ENCODE measurements around the gene ENPP3. TPM values are rescaled to one million over a fixed set of nuclear protein-coding genes. Genes with fewer than 3 reads are reported as not detected.

ENPP3 gene
- total RNA-seq, 1 experiment from 2014 or later, result 0.15 TPM

DNA sequence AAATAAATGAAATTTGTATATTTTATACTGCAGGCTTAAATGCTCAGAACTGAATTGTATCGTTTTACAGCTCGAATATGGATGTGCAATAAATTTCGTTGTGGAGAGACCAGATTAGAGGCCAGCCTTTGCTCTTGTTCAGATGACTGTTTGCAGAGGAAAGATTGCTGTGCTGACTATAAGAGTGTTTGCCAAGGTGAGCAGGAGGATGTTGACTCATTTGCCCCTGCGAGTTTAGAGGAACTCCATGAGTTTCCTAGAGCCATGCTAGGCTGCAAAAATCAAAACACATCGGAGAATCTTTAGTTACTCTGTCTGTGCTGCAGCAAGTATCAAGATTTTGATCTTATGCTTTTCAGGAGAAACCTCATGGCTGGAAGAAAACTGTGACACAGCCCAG lies 15.4 kb downstream of the ENPP3 start:
- no peak overlapping the region for H4K8ac ChIP-seq (replicated peaks; ENCODE audit: insufficient read length, low read depth, low read length)
- H3K4me2 ChIP-seq (ENCODE audit: insufficient read depth, insufficient read length, low read length), result no peak overlapping the region
- Mint-ChIP-seq H3K27me3 (ENCODE audit: low read depth) (peaks cover 6% of the 10 kb centered on the region), H3K27ac (no peak overlapping the region), H3K36me3 (ENCODE audit: insufficient read depth in 1 of 3, low read depth in 3 of 3) (no peaks in the 10 kb centered on the region), H3K4me3 (no peak overlapping the region), H3K9me3 (no peaks in the 10 kb centered on the region), H3K4me1 (no peaks in the 10 kb centered on the region)
- no peak overlapping the region for H2BK15ac ChIP-seq (ENCODE audit: low read depth, low read length)
- no peak overlapping the region for H3K56ac ChIP-seq (ENCODE audit: insufficient read length, low read depth, low read length)
- H3K4me1 ChIP-seq (ENCODE audit: insufficient read depth, low read length), result no peaks in the 10 kb centered on the region
- no peaks in the 10 kb centered on the region for H3K79me1 ChIP-seq (ENCODE audit: insufficient read depth, low read depth, low read length, poor library complexity, severe bottlenecking)
- H3K27me3 ChIP-seq (ENCODE audit: insufficient read depth, low read length), result no peaks in the 10 kb centered on the region
- H2AK5ac ChIP-seq (ENCODE audit: insufficient read length, low read length), result no peak overlapping the region
- H2AFZ ChIP-seq (ENCODE audit: low read length), result no peak overlapping the region
- TF ChIP-seq, protein P1, sequence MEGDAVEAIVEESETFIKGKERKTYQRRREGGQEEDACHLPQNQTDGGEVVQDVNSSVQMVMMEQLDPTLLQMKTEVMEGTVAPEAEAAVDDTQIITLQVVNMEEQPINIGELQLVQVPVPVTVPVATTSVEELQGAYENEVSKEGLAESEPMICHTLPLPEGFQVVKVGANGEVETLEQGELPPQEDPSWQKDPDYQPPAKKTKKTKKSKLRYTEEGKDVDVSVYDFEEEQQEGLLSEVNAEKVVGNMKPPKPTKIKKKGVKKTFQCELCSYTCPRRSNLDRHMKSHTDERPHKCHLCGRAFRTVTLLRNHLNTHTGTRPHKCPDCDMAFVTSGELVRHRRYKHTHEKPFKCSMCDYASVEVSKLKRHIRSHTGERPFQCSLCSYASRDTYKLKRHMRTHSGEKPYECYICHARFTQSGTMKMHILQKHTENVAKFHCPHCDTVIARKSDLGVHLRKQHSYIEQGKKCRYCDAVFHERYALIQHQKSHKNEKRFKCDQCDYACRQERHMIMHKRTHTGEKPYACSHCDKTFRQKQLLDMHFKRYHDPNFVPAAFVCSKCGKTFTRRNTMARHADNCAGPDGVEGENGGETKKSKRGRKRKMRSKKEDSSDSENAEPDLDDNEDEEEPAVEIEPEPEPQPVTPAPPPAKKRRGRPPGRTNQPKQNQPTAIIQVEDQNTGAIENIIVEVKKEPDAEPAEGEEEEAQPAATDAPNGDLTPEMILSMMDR (conservative IDR thresholded peaks at IDR 0.05), result no peak
- H4K5ac ChIP-seq (ENCODE audit: insufficient read length, low read depth, low read length), result no peak overlapping the region
- no peak overlapping the region for H2BK120ac ChIP-seq (ENCODE audit: low read depth, low read length, poor library complexity, severe bottlenecking)
- H2BK20ac ChIP-seq (ENCODE audit: low read depth, low read length, poor library complexity, severe bottlenecking), result no peak overlapping the region
- H3K4ac ChIP-seq (ENCODE audit: low read depth, low read length), result no peak overlapping the region
- H3K23me2 ChIP-seq (ENCODE audit: insufficient read length, low read depth, low read length, poor library complexity, severe bottlenecking), result no peaks in the 10 kb centered on the region
- H2BK12ac ChIP-seq (ENCODE audit: insufficient read length, low read depth, low read length), result no peak overlapping the region
- H2BK5ac ChIP-seq (ENCODE audit: insufficient read length, low read length), result no peak overlapping the region
- no peak overlapping the region for H4K91ac ChIP-seq (ENCODE audit: insufficient read length, low read depth, low read length)
- H3K9ac ChIP-seq (ENCODE audit: extremely low read depth, insufficient read length, low read length), result no peak overlapping the region
- no peaks in the 10 kb centered on the region for H3K79me2 ChIP-seq (ENCODE audit: insufficient read depth, low read length)
- H3K23ac ChIP-seq (ENCODE audit: insufficient read length, low read depth, low read length), result no peak overlapping the region
- no peaks in the 10 kb centered on the region for H3K9me3 ChIP-seq (ENCODE audit: control insufficient read depth, low read depth, low read length)
- H3K27ac ChIP-seq (ENCODE audit: insufficient read length, low read depth, low read length), result no peak overlapping the region
- no peak overlapping the region for H3T11ph ChIP-seq (ENCODE audit: low read length)
- no peak overlapping the region for H3K14ac ChIP-seq (ENCODE audit: insufficient read depth, low read length)
- no peaks in the 10 kb centered on the region for H4K20me1 ChIP-seq (ENCODE audit: control insufficient read depth, insufficient read depth, insufficient read length)
- WGBS (ENCODE audit: extremely low coverage, insufficient read length, low lambda C conversion rate), result no CpG with 5 or more reads among the region's 5 CpGs
- no peak for DNase-seq
- H3K18ac ChIP-seq (ENCODE audit: insufficient read length, low read depth, low read length), result no peak overlapping the region

Data from H9 (cell line).